ENCODE data around the gene CNTNAP2. TPM values are rescaled to one million over a fixed set of nuclear protein-coding genes. Genes with fewer than 3 reads are reported as not detected.

Gene CNTNAP2
- total and polyA plus RNA-seq, 2 of the 8 experiments (the other 6 are each of a cell fraction or from before 2014, with no cell fraction given): 27.9 to 71.0 TPM

GRCh38 chr7:146321301-146321700, 204.7 kb downstream of the CNTNAP2 start:
- POLR2A ChIA-PET (ENCODE audit: partially characterized antibody): no interaction called here

More at GRCh38 chr7:146321301-146321700, 204.7 kb downstream of the CNTNAP2 start:
- Histone ChIP-seq H3K27ac (ENCODE audit: low read depth, low read length) (no peak overlapping the region), H3K4me1 (replicated peaks in 1 of 4; ENCODE audit: control insufficient read depth in 3 of 4, insufficient read depth in 4 of 4, low read length in 3 of 4) (peaks cover 0 to 3% (median 0%) of the 10 kb centered on the region in 4 experiments; a peak in 2 of 7 replicates), H2AK5ac (ENCODE audit: low read depth, low read length) (no peak overlapping the region), H3K23ac (ENCODE audit: insufficient read length) (no peak overlapping the region), H3K14ac (ENCODE audit: insufficient read length) (no peak overlapping the region), H2BK12ac (ENCODE audit: low read depth, low read length) (no peak overlapping the region), H3K56ac (replicated peaks; ENCODE audit: insufficient read length, low read depth, low read length) (no peak overlapping the region), H3K4ac (replicated peaks; ENCODE audit: insufficient read length, low read depth, low read length) (no peak overlapping the region), H4K91ac (replicated peaks; ENCODE audit: insufficient read length, low read length) (no peak overlapping the region), H3K4me3 (ENCODE audit: extremely low read depth in 1 of 4, insufficient read depth in 2 of 4, low read depth in 3 of 4, low read length in 4 of 4) (no peak overlapping the region), H2BK5ac (ENCODE audit: low read depth, low read length) (no peak overlapping the region), H4K8ac (ENCODE audit: extremely low read depth, insufficient read depth, low read length) (no peak overlapping the region), H2BK15ac (ENCODE audit: low read length) (no peak overlapping the region), H3K36me3 (ENCODE audit: control insufficient read depth in 2 of 4, insufficient read depth in 4 of 4, low read length in 3 of 4) (no peaks in the 10 kb centered on the region), H3K79me1 (ENCODE audit: low read depth, low read length) (no peaks in the 10 kb centered on the region), H3K27me3 (replicated peaks in 1 of 4; ENCODE audit: control insufficient read depth in 3 of 4, extremely low read depth in 1 of 4, insufficient read depth in 3 of 4, low read length in 3 of 4) (no peaks in the 10 kb centered on the region), H3K9me3 (ENCODE audit: insufficient read depth in 2 of 2, low read depth in 1 of 2, low read length in 1 of 2) (no peaks in the 10 kb centered on the region), H3K4me2 (ENCODE audit: insufficient read depth in 1 of 2, low read depth in 2 of 2, low read length in 2 of 2) (no peak overlapping the region), H3K23me2 (ENCODE audit: low read depth, low read length) (no peaks in the 10 kb centered on the region), H3K79me2 (ENCODE audit: control insufficient read depth in 1 of 2, insufficient read depth in 2 of 2, low read length in 2 of 2) (no peaks in the 10 kb centered on the region), H2BK20ac (ENCODE audit: low read length) (no peak overlapping the region; the same call in 1 of the 2 replicates), H3K18ac (ENCODE audit: extremely low read depth, low read length) (no peak overlapping the region), H3K9ac (replicated peaks in 1 of 4; ENCODE audit: extremely low read depth in 1 of 4, low read depth in 3 of 4, low read length in 3 of 4) (no peak overlapping the region), H4K20me1 (replicated peaks in 1 of 2; ENCODE audit: control insufficient read depth in 1 of 2, insufficient read depth in 2 of 2, low read length in 2 of 2) (no peaks in the 10 kb centered on the region), H4K5ac (ENCODE audit: insufficient read length, low read depth, low read length) (no peak overlapping the region), H2BK120ac (replicated peaks; ENCODE audit: low read depth, low read length) (no peak overlapping the region), H2AFZ (ENCODE audit: low read length) (peak overlapping the region; percentile 77; the same call in 1 of the 2 replicates)
- 67 to 100% methylated on average over 1 to 4 of the region's 4 CpGs for WGBS, 2 experiments (ENCODE audit: extremely low coverage in 1 of 2, insufficient coverage in 1 of 2, insufficient read length in 1 of 2, insufficient replicate concordance in 2 of 2, low coverage in 1 of 2, low lambda C conversion rate in 2 of 2, missing lambda C conversion rate in 1 of 2)
- FAIRE-seq (no peak), DNase-seq (ENCODE audit: low read depth in 1 of 2, low spot score in 2 of 2) (no peak)
- CTCF ChIA-PET (ENCODE audit: partially characterized antibody): no interaction called here
- no peak for TF ChIP-seq ATF3 (IDR thresholded peaks at IDR 0.05; ENCODE audit: insufficient read depth, low read depth, low read length)
- no peak for TF ChIP-seq SIRT6 (IDR thresholded peaks at IDR 0.05; ENCODE audit: low read length)
- no peak for TF ChIP-seq FOSL1 (IDR thresholded peaks at IDR 0.05; ENCODE audit: insufficient read depth, low read depth, low read length)
- TF ChIP-seq CBX8 (IDR thresholded peaks at IDR 0.05; ENCODE audit: borderline replicate concordance, low read depth, low read length): no peak
- TF ChIP-seq CREB1 (IDR thresholded peaks at IDR 0.05): no peak
- TF ChIP-seq KDM1A (IDR thresholded peaks at IDR 0.05; ENCODE audit: borderline replicate concordance, low read length): no peak
- no peak for TF ChIP-seq GTF2F1 (IDR thresholded peaks at IDR 0.05; ENCODE audit: borderline replicate concordance, low read depth, low read length)
- TF ChIP-seq EP300 (IDR thresholded peaks at IDR 0.05; ENCODE audit: borderline replicate concordance in 1 of 2, low read depth in 2 of 2, low read length in 2 of 2): no peak
